Kidney (tissue), 14 donors: Measurements from ENCODE around the gene PRDM16. TPM values are rescaled to one million over a fixed set of nuclear protein-coding genes. Genes with fewer than 3 reads are reported as not detected.

Experiments used
- DNase-seq, 5 donors: peaks; one replicate each; pipeline ENCODE4 v3.0.0-alpha.2; 2013 to 2020
- FAIRE-seq: peaks from 2 replicates; lab custom pipeline; 2012; peaks lifted over from hg19 to GRCh38; lab: Jason Lieb, UNC
- H3K27ac ChIP-seq, 2 donors: one replicate each; pipeline ENCODE4 v1.7.0; 2013; ENCODE audit warnings: low read depth in 2 of 2, low read length in 2 of 2, inconsistent platforms in 1 of 2
- H3K27me3 ChIP-seq: one replicate; pipeline ENCODE4 v1.7.1; 2013; ENCODE audit warnings: low read length, inconsistent platforms; ENCODE audit not compliant: control insufficient read depth, insufficient read depth
- H3K36me3 ChIP-seq, 3 donors: one replicate each; pipeline versions ENCODE4 v1.7.0 to v1.7.1; 2013; ENCODE audit warnings: low read length in 3 of 3, control low read depth in 1 of 3, inconsistent platforms in 1 of 3; ENCODE audit not compliant: insufficient read depth in 3 of 3, control insufficient read depth in 2 of 3
- H3K4me1 ChIP-seq, 3 donors: one replicate each; pipeline versions ENCODE4 v1.7.0 to v1.7.1; 2013; ENCODE audit warnings: low read length in 3 of 3, inconsistent platforms in 1 of 3, low read depth in 1 of 3; ENCODE audit not compliant: control insufficient read depth in 2 of 3, insufficient read depth in 2 of 3
- H3K4me3 ChIP-seq, 3 donors: one replicate each; pipeline versions ENCODE4 v1.7.0 to v1.8.1; 2013; ENCODE audit warnings: low read length in 3 of 3, control low read depth in 1 of 3, inconsistent platforms in 1 of 3
- H3K9ac ChIP-seq, 3 donors: one replicate each; pipeline versions ENCODE4 v1.7.0 to v1.7.1; 2013; ENCODE audit warnings: low read length in 3 of 3, control low read depth in 1 of 3, inconsistent platforms in 1 of 3
- H3K9me3 ChIP-seq, 3 donors: one replicate each; pipeline versions ENCODE4 v1.7.0 to v1.7.1; 2013; ENCODE audit warnings: low read length in 3 of 3, control low read depth in 1 of 3, inconsistent platforms in 1 of 3; ENCODE audit not compliant: control insufficient read depth in 2 of 3, insufficient read depth in 1 of 3
- CTCF ChIP-seq: IDR thresholded peaks from 3 replicates; pipeline ENCODE4 v1.5.1; 2012; ENCODE audit warnings: mild to moderate bottlenecking, moderate library complexity, borderline replicate concordance; ENCODE audit not compliant: insufficient read depth; ENCODE audit errors: extremely low read depth
- intact Hi-C: fragments of 100-400 bp; cut with DNase I; formaldehyde crosslinking; loops from one replicate; pipeline ENCODE4 v1.11.1; 2022
- polyA plus RNA-seq: library from polyadenylated mRNA; stranded (reverse); fragments of 350-450 nt; fragmentation: Illumina TruSeq; extraction: RNeasy Lipid Tissue Mini Kit (QIAGEN cat#74804); gene quantifications from one replicate; pipeline ENCODE4 v1.2.3, GENCODE V29; 2014; ENCODE audit warnings: low read depth, low replicate concordance; ENCODE audit not compliant: insufficient read depth
- total RNA-seq: library from RNA; stranded (reverse); fragmentation: NEBNext Ultra II Directional; extraction: Animal tissue kit (Norgen Biotek cat#: 25700); gene quantifications from one replicate; pipeline ENCODE4 v1.2.1, GENCODE V29; 2021
- donor health status: control.
- donor health status: control.
- donor health status: control.
- donor health status: control.
- donor health status: control.
- donor health status: DM: yes; HTN: yes; CAD: no.
- donor health status: Normal renal cell carcinoma (clear cell type).

Gene PRDM16
- total and polyA plus RNA-seq, 2 donors from 2014 or later: 3.0 to 21.9 TPM

- intact Hi-C loops: no loop called here
- H3K4me1 ChIP-seq: no peaks in the 10 kb centered on the region
- peaks cover 8% of the 10 kb centered on the region for H3K27me3 ChIP-seq
- peaks cover 0 to 4% (median 2%) of the 10 kb centered on the region in 3 donors for H3K9me3 ChIP-seq
- no peaks in the 10 kb centered on the region for H3K36me3 ChIP-seq
- H3K9ac ChIP-seq: no peak overlapping the region
- DNase-seq: no peak
- no peak overlapping the region for H3K4me3 ChIP-seq
- no peak overlapping the region for H3K27ac ChIP-seq
- TF ChIP-seq CTCF: no peak
- no peak for FAIRE-seq
Measured at GRCh38 chr1:3306583-3307291, 237.7 kb downstream of the PRDM16 start.

GRCh38 chr1:3307359-3307758 lies 238.4 kb downstream of the PRDM16 start:
- Histone ChIP-seq H3K27ac (no peak overlapping the region), H3K9me3 (peaks cover 0 to 2% (median 0%) of the 10 kb centered on the region in 3 donors), H3K9ac (no peak overlapping the region), H3K27me3 (peaks cover 8% of the 10 kb centered on the region), H3K4me1 (no peaks in the 10 kb centered on the region), H3K4me3 (no peak overlapping the region), H3K36me3 (no peaks in the 10 kb centered on the region)
- DNase-seq (no peak), FAIRE-seq (no peak)
- intact Hi-C loops: no loop called here
- TF ChIP-seq CTCF: no peak

- H3K4me3 ChIP-seq: no peak overlapping the region
- H3K9ac ChIP-seq: no peak overlapping the region
- FAIRE-seq (no peak), DNase-seq (no peak)
- TF ChIP-seq CTCF: no peak
- peaks cover 0 to 2% (median 0%) of the 10 kb centered on the region in 3 donors for H3K9me3 ChIP-seq
- peaks cover 11% of the 10 kb centered on the region for H3K27me3 ChIP-seq
- no peak overlapping the region for H3K27ac ChIP-seq
- intact Hi-C loops: no loop called here
- H3K4me1 ChIP-seq: peaks cover 0 to 4% (median 3%) of the 10 kb centered on the region in 3 donors
- H3K36me3 ChIP-seq: no peaks in the 10 kb centered on the region
Measured at GRCh38 chr1:3308053-3308452, 239.1 kb downstream of the PRDM16 start.
